ENCODE measurements around the gene ELF5.

- no peak for TF ChIP-seq CTCF (conservative IDR thresholded peaks at IDR 0.05)
- no peak for TF ChIP-seq EZH2 (IDR thresholded peaks at IDR 0.05; ENCODE audit: low read depth)
Measured at GRCh38 chr11:34502949-34503348, 10.6 kb downstream of the ELF5 start.

All from PC-9 (cell line).